ENCODE results near the gene PRKCD.

DNA sequence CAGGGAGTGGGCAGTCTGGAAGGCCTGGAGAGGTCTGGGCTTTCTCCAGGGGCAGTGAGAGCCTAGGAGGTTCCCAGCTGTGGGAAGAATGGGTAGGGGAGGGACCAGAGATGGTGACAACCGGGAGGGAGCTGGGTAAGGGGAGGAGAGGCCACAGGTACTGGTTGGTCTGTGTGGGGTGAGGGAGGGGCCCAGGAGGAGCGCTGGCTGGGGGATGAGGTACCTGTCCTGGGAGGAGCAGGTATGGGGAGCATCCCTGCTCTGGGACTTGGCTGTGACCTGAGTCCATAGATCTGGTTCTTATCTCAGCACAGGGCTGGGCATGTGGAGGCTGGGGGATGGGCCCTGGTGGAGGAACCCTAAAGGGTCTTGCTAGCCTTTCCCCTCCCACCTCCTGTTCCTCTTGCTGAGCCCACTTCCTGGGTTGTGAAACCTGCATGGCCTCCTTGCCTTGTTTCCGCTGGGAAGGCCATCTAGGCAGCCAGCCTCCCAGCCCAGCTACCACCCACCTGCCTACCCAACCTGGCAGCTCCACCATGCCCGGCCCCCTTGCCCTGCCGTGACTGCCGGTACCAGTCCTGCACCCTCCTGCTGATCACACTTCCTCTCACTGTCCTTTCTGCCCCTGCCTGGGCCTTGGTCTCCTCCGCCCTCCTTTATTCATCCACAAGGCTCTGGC lies 11.0 kb downstream of the PRKCD start:
- TF ChIP-seq, protein P1, sequence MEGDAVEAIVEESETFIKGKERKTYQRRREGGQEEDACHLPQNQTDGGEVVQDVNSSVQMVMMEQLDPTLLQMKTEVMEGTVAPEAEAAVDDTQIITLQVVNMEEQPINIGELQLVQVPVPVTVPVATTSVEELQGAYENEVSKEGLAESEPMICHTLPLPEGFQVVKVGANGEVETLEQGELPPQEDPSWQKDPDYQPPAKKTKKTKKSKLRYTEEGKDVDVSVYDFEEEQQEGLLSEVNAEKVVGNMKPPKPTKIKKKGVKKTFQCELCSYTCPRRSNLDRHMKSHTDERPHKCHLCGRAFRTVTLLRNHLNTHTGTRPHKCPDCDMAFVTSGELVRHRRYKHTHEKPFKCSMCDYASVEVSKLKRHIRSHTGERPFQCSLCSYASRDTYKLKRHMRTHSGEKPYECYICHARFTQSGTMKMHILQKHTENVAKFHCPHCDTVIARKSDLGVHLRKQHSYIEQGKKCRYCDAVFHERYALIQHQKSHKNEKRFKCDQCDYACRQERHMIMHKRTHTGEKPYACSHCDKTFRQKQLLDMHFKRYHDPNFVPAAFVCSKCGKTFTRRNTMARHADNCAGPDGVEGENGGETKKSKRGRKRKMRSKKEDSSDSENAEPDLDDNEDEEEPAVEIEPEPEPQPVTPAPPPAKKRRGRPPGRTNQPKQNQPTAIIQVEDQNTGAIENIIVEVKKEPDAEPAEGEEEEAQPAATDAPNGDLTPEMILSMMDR (conservative IDR thresholded peaks at IDR 0.05; ENCODE audit: low read length): no peak
- TF ChIP-seq EZH2phosphoT487 (IDR thresholded peaks at IDR 0.05; ENCODE audit: borderline replicate concordance, low read depth, low read length): no peak
